SJCRH30 (cell line): Measurements from ENCODE around the gene CCNY. TPM values are rescaled to one million over a fixed set of nuclear protein-coding genes. Genes with fewer than 3 reads are reported as not detected.

Source experiments
- total RNA-seq: library from RNA; depleted of rRNA; stranded (reverse); fragments of >200 nt; shearing (Covaris generic); gene quantifications from 2 replicates; pipeline ENCODE4 v1.2.3, GENCODE V29; 2014; rRNA removed

Gene CCNY
- total RNA-seq, 1 experiment from 2014 or later: 47.2 TPM

Other genes starting within 250 kb of the CCNY start
- 46.7 and 51.4 TPM in 2 replicates for gene CUL2, start 246.2 kb upstream of the CCNY start, total RNA-seq
- 28.6 and 30.4 TPM in 2 replicates for gene CREM, start 209.7 kb upstream of the CCNY start, total RNA-seq